OCI-LY3 (cell line): Measurements from ENCODE around the gene TPK1.

Source experiments
- H2AFZ ChIP-seq: fragments of 200-600, 300-600 bp; shearing (Covaris generic); 2 replicates; pipeline ENCODE4 v1.6.0; 2014; ENCODE audit warnings: antibody characterized with exemption, low read depth, low read length
- H3K27ac ChIP-seq: fragments of 200-600, 300-600 bp; sonication (generic); 2 replicates; pipeline ENCODE4 v1.5.1; 2014; ENCODE audit warnings: mild to moderate bottlenecking, low read length, moderate library complexity, mixed read lengths
- H3K27me3 ChIP-seq: fragments of 200-600, 300-600 bp; sonication (generic); 2 replicates; pipeline ENCODE4 v1.6.1; 2014; ENCODE audit warnings: low read depth, low read length, mixed read lengths
- H3K36me3 ChIP-seq: fragments of 200-600, 300-600 bp; sonication (generic); replicated peaks from 2 replicates; pipeline ENCODE3; 2014; ENCODE audit warnings: low read depth, low read length, mixed read lengths
- H3K4me1 ChIP-seq: fragments of 300-600, 200-600 bp; sonication (generic); 2 replicates; pipeline ENCODE4 v1.6.1; 2014; ENCODE audit warnings: low read length, mixed read lengths
- H3K4me2 ChIP-seq: fragments of 200-600, 300-600 bp; sonication (generic); 2 replicates; pipeline ENCODE4 v1.6.1; 2014; ENCODE audit warnings: low read length, mixed read lengths
- H3K4me3 ChIP-seq: fragments of 300-600, 200-600 bp; sonication (generic); 2 replicates; pipeline ENCODE4 v1.5.1; 2014; ENCODE audit warnings: antibody characterized with exemption, mild to moderate bottlenecking, low read length, moderate library complexity
- H3K79me2 ChIP-seq: fragments of 300-600, 200-600 bp; shearing (Covaris generic); 2 replicates; pipeline ENCODE4 v1.6.1; 2014; ENCODE audit warnings: mild to moderate bottlenecking, low read length, mixed read lengths
- H3K9ac ChIP-seq: fragments of 300-600, 200-600 bp; shearing (Covaris generic); 2 replicates; pipeline ENCODE4 v1.6.0; 2014; ENCODE audit warnings: mild to moderate bottlenecking, low read length, moderate library complexity
- H3K9me3 ChIP-seq: fragments of 200-600, 300-600 bp; shearing (Covaris generic); 2 replicates; pipeline ENCODE4 v1.6.1; 2014; ENCODE audit warnings: low read length, mixed read lengths; ENCODE audit not compliant: insufficient read depth
- H4K20me1 ChIP-seq: fragments of 200-600, 300-600 bp; sonication (generic); 2 replicates; pipeline ENCODE4 v1.6.1; 2016; ENCODE audit warnings: low read length, mixed read lengths; ENCODE audit not compliant: insufficient read depth
- EZH2phosphoT487 ChIP-seq: fragments of 200-600 bp; shearing (Covaris generic); IDR thresholded peaks from 2 replicates; pipeline ENCODE4 v1.6.1; 2018; ENCODE audit warnings: antibody characterized with exemption, mixed run types, low read depth
- TF ChIP-seq, protein P1 (sequence below): fragments of 200-600, 300-600 bp; sonication (generic); IDR thresholded peaks from 2 replicates; pipeline ENCODE4 v1.5.1; 2014; ENCODE audit warnings: antibody characterized with exemption, low read length, low read depth

The TPK1 gene

DNA sequence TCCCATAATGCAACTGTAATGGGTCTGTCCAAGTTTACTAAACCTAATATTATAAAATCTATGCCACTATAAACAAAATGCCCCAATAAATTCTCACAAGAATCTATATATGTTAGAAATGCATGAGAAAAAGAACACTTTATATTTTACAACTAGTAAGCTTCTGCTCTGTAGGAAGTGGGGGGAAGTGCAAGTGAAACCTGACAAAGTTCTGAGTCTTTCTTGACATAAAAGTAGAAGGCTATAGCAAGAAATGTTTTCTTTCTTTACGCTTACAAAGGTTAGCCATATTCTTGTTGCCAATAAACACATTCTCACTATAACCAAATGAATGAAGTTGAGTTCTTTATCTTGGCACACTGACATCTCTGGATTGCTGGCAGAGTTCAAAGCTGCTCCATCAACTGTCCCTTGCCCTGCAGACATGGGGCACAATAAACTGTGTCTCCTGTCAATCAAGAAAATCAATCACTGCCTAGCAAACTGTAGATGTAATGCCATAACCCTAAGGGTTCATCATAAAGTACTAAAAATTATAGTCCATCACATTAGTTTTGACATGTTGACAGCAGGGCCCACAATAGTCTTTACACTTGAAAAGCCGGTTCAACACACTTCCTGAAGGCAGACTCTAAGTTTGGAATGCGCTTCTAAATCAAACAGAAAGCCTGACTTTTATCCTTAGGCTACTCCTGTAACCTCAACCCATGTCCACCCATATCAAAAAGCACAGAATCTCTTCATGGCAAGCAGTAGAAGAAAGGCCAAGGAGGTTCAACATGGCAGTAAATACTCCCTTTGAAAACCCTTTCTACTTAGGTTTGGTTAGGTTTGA lies 58.6 kb downstream of the TPK1 start:
- H3K4me1 ChIP-seq = peaks cover 3% of the 10 kb centered on the region; the same call in 1 of the 2 replicates
- no peak overlapping the region for H3K9ac ChIP-seq
- H3K36me3 ChIP-seq = no peaks in the 10 kb centered on the region
- H3K79me2 ChIP-seq = no peaks in the 10 kb centered on the region
- H3K4me2 ChIP-seq = no peak overlapping the region
- H3K4me3 ChIP-seq = no peak overlapping the region
- no peaks in the 10 kb centered on the region for H4K20me1 ChIP-seq
- no peaks in the 10 kb centered on the region for H3K27me3 ChIP-seq
- H3K9me3 ChIP-seq = no peaks in the 10 kb centered on the region
- no peak overlapping the region for H3K27ac ChIP-seq
- H2AFZ ChIP-seq = no peak overlapping the region
- TF ChIP-seq, protein P1, sequence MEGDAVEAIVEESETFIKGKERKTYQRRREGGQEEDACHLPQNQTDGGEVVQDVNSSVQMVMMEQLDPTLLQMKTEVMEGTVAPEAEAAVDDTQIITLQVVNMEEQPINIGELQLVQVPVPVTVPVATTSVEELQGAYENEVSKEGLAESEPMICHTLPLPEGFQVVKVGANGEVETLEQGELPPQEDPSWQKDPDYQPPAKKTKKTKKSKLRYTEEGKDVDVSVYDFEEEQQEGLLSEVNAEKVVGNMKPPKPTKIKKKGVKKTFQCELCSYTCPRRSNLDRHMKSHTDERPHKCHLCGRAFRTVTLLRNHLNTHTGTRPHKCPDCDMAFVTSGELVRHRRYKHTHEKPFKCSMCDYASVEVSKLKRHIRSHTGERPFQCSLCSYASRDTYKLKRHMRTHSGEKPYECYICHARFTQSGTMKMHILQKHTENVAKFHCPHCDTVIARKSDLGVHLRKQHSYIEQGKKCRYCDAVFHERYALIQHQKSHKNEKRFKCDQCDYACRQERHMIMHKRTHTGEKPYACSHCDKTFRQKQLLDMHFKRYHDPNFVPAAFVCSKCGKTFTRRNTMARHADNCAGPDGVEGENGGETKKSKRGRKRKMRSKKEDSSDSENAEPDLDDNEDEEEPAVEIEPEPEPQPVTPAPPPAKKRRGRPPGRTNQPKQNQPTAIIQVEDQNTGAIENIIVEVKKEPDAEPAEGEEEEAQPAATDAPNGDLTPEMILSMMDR = no peak
- TF ChIP-seq EZH2phosphoT487 = no peak

DNA sequence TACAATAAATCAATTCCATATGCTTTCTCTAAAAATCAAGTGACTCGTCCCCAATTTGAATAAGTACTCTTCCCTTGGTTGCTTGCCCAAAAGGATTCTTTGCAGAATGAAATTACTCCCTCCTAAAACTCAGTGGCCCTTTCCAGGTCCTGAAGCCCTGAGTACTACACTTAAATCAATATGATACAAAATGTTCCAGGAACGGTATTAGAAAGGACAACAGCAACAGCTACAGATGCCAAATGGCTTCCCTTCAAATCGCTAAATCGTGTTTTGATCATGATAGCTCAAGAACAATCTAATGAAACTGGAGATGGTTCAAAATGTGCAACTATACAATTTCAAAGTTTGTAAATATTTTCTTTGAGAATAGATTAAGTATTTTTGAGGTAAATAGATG lies 59.4 kb downstream of the TPK1 start:
- no peak overlapping the region for H3K9ac ChIP-seq

DNA sequence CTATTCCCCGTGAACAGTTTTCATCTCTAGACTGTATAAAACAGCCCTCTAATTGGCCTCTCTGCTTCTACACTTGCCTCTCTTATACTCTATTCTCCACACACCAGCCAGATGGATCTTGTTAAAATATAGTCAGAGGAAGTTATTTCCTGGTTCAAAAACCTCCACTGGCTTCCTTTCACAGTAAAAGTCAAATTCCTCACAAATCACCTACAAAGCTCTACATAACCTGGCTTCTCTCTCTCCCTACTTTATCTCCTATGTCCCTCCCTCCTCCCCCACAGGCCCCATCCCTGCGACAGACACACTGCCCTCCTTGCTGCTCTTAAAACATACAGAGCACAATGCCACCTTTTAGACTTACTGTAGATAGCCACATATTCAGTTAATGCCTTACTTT lies 60.1 kb downstream of the TPK1 start:
- H2AFZ ChIP-seq = no peak overlapping the region
- no peaks in the 10 kb centered on the region for H4K20me1 ChIP-seq
- H3K4me3 ChIP-seq = no peak overlapping the region
- no peaks in the 10 kb centered on the region for H3K9me3 ChIP-seq
- peaks cover 3% of the 10 kb centered on the region; the same call in 1 of the 2 replicates for H3K4me1 ChIP-seq
- H3K79me2 ChIP-seq = no peaks in the 10 kb centered on the region
- H3K9ac ChIP-seq = no peak overlapping the region
- no peaks in the 10 kb centered on the region for H3K36me3 ChIP-seq
- H3K27ac ChIP-seq = no peak overlapping the region
- H3K27me3 ChIP-seq = no peaks in the 10 kb centered on the region
- TF ChIP-seq, protein P1 = no peak
- no peak for TF ChIP-seq EZH2phosphoT487
- no peak overlapping the region for H3K4me2 ChIP-seq

More for the DNA sequence above, 59.4 kb downstream of the TPK1 start:
- Histone ChIP-seq H3K27ac (no peak overlapping the region), H3K79me2 (no peaks in the 10 kb centered on the region), H3K4me1 (peaks cover 3% of the 10 kb centered on the region; the same call in 1 of the 2 replicates), H3K4me3 (no peak overlapping the region), H2AFZ (no peak overlapping the region), H3K9me3 (no peaks in the 10 kb centered on the region), H3K27me3 (no peaks in the 10 kb centered on the region), H3K4me2 (no peak overlapping the region), H4K20me1 (no peaks in the 10 kb centered on the region), H3K36me3 (no peaks in the 10 kb centered on the region)
- TF ChIP-seq EZH2phosphoT487 = no peak
- TF ChIP-seq, protein P1 = no peak

DNA sequence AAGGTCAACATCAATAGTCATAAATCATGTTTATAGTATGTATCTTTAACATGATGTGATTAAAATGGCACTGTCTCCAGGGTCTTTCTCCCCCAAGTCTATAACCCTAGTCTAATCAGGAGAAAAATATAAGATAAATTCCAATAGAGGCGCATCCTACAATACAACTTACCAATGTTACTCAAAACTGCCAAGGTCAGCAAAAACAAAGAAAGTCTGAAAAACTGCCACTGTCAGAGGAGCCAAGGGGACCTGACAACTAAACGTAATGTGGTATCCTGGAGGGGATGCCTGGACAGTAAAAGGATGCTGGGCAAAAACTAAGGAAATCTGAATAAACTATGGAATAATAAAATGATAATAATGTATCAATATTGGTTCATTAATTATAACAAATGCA lies 63.9 kb downstream of the TPK1 start:
- Histone ChIP-seq H3K4me3 (no peak overlapping the region), H3K27ac (no peak overlapping the region), H4K20me1 (no peaks in the 10 kb centered on the region), H2AFZ (no peak overlapping the region), H3K79me2 (no peaks in the 10 kb centered on the region), H3K27me3 (no peaks in the 10 kb centered on the region), H3K9ac (no peak overlapping the region), H3K36me3 (no peaks in the 10 kb centered on the region), H3K4me2 (no peak overlapping the region), H3K9me3 (no peaks in the 10 kb centered on the region), H3K4me1 (no peaks in the 10 kb centered on the region; the same call in 1 of the 2 replicates)
- TF ChIP-seq, protein P1 = no peak
- TF ChIP-seq EZH2phosphoT487 = no peak
